Measurements from ENCODE around the gene SUPT3H. TPM values are rescaled to one million over a fixed set of nuclear protein-coding genes. Genes with fewer than 3 reads are reported as not detected.

SUPT3H gene
- total and polyA plus RNA-seq, 2 of the 13 experiments (the other 11 are each of a cell fraction or from before 2014, with no cell fraction given) = 11.9 to 36.1 TPM

- TF ChIP-seq MLX (CRISPR knock-in tag; IDR thresholded peaks at IDR 0.05) (0 out of 2 replicates have a peak, but pooled peaks have one; percentile 34), ZNF329 (CRISPR knock-in tag; IDR thresholded peaks at IDR 0.05; ENCODE audit: low read depth) (no peak), FOSL2 (CRISPR knock-in tag; IDR thresholded peaks at IDR 0.05) (no peak), ZBTB34 (CRISPR knock-in tag; IDR thresholded peaks at IDR 0.05) (no peak), MXD1 (CRISPR knock-in tag; IDR thresholded peaks at IDR 0.05) (no peak), SAP130 (CRISPR knock-in tag; IDR thresholded peaks at IDR 0.05; ENCODE audit: low read depth) (peak; percentile 48), THYN1 (CRISPR knock-in tag; IDR thresholded peaks at IDR 0.05; ENCODE audit: borderline replicate concordance, low read depth) (no peak), ZNF326 (CRISPR knock-in tag; IDR thresholded peaks at IDR 0.05; ENCODE audit: borderline replicate concordance) (no peak), MNT (IDR thresholded peaks at IDR 0.05) (no peak), BRCA1 (CRISPR knock-in tag; IDR thresholded peaks at IDR 0.05) (no peak), HDAC2 (CRISPR knock-in tag; IDR thresholded peaks at IDR 0.05) (peak; percentile 79), NFAT5 (CRISPR knock-in tag; IDR thresholded peaks at IDR 0.05) (no peak), SRSF9 (IDR thresholded peaks at IDR 0.05; ENCODE audit: borderline replicate concordance, insufficient read depth, low read depth, low read length, poor library complexity, severe bottlenecking) (no peak), NCOR1 (IDR thresholded peaks at IDR 0.05; ENCODE audit: borderline replicate concordance, low read length) (no peak), DR1 (CRISPR knock-in tag; IDR thresholded peaks at IDR 0.05) (no peak), ETS1 (CRISPR knock-in tag; IDR thresholded peaks at IDR 0.05) (no peak), GPN1 (CRISPR knock-in tag; IDR thresholded peaks at IDR 0.05; ENCODE audit: borderline replicate concordance) (no peak)
These were observed 178.2 kb downstream of the SUPT3H start (continued) for GRCh38 chr6:45199554-45199953.

All from HepG2 (cell line).